Measurements from ENCODE around the gene PDCD6IP.

PDCD6IP gene

DNA sequence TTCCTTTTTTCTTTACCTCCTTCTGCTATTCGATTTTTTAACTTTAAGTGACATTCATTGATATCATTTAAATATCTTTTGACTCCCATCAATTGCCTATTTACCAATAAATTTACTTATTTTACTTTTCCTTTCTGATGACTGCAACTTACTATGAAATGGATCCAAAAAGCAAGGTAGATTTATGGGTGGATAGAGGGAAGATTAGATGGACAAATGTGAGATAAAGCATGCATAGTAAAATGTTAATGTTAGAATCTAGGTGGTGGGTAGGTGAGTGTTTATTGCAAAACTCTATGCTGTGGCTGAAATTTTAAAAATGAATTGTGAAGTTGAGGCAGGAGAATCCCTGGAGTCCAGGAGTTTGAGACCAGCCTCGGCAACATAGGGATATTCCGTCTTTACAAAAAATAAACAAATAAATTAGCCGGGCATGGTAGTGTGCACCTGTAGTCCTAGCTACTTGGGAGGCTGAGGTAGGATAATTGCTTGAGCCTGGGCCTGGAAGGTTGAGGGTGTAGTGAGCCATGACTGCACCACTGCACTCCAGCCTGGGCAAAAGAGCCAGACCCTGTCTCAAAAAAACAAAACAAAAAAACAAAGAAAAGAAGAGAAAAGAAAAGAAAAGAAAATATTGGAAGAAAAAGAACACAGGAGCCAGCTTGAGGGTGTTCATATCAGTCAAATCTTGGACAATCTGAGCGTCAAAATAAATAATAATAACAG, 6.1 kb upstream of the PDCD6IP start:
- no peak for DNase-seq (ENCODE audit: low read depth, low spot score)

DNA sequence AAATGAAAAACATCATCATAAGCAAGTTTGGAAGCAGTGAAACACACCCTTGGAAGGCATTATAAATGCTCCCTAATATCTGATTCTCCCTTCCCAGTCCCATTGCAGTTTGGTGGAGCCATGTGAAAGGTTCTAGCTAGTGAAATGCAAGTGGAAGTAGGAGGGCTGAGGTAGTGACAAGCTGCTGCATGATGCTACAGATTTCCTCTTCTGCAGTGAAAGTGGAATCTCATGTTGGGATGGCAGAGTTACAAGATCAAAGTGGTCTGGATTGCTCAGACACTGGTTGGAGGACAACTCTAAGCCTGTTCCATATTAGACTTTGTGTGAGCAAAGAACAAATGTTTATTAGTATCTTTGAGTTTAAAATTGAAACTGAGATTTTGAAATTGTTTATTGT, 3.3 kb upstream of the PDCD6IP start:
- ChIA-PET CTCF (interaction anchor here (1.3 to 6.2 kb wide), 2 partner anchors 9 to 18 kb away, joined by 8 to 53 read pairs; no protein-coding TSS in a partner anchor), POLR2A (no interaction called here)
- H3K4me3 ChIP-seq (ENCODE audit: low read depth, low read length): no peak overlapping the region
- TF ChIP-seq, protein P1, sequence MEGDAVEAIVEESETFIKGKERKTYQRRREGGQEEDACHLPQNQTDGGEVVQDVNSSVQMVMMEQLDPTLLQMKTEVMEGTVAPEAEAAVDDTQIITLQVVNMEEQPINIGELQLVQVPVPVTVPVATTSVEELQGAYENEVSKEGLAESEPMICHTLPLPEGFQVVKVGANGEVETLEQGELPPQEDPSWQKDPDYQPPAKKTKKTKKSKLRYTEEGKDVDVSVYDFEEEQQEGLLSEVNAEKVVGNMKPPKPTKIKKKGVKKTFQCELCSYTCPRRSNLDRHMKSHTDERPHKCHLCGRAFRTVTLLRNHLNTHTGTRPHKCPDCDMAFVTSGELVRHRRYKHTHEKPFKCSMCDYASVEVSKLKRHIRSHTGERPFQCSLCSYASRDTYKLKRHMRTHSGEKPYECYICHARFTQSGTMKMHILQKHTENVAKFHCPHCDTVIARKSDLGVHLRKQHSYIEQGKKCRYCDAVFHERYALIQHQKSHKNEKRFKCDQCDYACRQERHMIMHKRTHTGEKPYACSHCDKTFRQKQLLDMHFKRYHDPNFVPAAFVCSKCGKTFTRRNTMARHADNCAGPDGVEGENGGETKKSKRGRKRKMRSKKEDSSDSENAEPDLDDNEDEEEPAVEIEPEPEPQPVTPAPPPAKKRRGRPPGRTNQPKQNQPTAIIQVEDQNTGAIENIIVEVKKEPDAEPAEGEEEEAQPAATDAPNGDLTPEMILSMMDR (IDR thresholded peaks at IDR 0.05; ENCODE audit: insufficient read depth, low read length, missing control alignments): no peak
- no peak for DNase-seq (ENCODE audit: low read depth, low spot score)

More for the DNA sequence above, 6.1 kb upstream of the PDCD6IP start:
- ChIA-PET POLR2A (no interaction called here), CTCF (interaction anchor here (1.1 to 8.9 kb wide), 4 partner anchors 12 to 17 kb away, joined by 3 to 130 read pairs (median 4); no protein-coding TSS in a partner anchor)
- H3K4me3 ChIP-seq (ENCODE audit: low read depth, low read length): no peak overlapping the region
- TF ChIP-seq, protein P1 (IDR thresholded peaks at IDR 0.05; ENCODE audit: insufficient read depth, low read length, missing control alignments): no peak

DNA sequence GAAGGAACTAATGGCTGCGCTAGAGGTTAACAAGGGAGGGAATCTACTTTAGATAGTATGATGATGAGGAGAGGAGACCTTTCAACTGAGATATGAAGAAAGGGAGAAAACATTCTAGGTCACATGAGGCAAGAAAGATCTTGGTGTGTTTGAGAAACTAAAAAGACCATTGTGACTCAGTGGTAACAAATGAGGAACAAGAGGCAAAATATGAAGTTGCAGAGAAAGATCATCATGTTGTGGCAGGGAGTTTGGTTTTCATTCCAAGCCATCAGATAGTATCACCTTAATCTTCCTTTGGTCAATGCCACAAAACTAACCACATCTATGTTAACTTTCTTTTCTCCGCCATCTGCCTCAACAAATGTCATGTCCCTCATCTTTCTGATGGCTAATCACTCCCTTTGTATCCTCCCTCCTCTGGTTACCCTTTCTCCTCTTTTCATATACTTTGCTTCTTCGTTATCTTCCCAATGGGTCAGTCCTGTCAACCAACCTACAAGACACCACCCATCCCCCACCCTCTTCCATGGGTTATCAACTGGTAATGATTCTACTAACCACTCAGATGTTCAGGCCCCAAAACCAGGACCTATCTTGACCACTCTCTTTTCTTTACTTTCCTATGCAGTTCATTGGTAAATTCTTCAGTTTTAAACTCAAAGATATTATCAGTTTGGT, 2.4 kb upstream of the PDCD6IP start:
- ChIA-PET CTCF (interaction anchor here (1.3 to 6.2 kb wide), 2 partner anchors 10 to 19 kb away, joined by 8 to 53 read pairs; no protein-coding TSS in a partner anchor), POLR2A (no interaction called here)
- H3K4me3 ChIP-seq (ENCODE audit: low read depth, low read length): no peak overlapping the region
- TF ChIP-seq, protein P1 (IDR thresholded peaks at IDR 0.05; ENCODE audit: insufficient read depth, low read length, missing control alignments): no peak
- no peak for DNase-seq (ENCODE audit: low read depth, low spot score)

DNA sequence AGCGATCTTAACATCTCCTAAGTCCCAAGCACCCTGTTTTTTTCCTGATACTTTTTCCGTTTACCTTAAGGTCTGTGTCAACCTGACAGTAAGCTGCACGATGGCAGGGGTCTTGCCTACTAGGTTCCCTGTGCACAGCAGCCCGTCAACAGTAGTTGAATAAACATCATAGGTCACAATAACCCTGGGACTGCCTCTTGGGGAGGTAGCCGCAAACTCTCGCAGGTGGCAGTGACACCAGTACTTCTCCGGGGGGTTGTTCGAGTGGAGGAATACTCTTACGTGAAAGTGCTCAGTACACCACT, 365 bp upstream of the PDCD6IP start:
- DNase-seq (ENCODE audit: low read depth, low spot score): no peak
- TF ChIP-seq, protein P1 (IDR thresholded peaks at IDR 0.05; ENCODE audit: insufficient read depth, low read length, missing control alignments): no peak
- ChIA-PET POLR2A (interaction anchor here (0.6 to 1.3 kb wide), 8 partner anchors 8 to 688 kb away, joined by 3 to 5 read pairs (median 4); no protein-coding TSS in a partner anchor), CTCF (interaction anchor here (1.4 to 6.2 kb wide), 2 partner anchors 12 to 161 kb away, joined by 4 to 53 read pairs; no protein-coding TSS in a partner anchor)
- peak overlapping the region; percentile 93 for H3K4me3 ChIP-seq (ENCODE audit: low read depth, low read length)

DNA sequence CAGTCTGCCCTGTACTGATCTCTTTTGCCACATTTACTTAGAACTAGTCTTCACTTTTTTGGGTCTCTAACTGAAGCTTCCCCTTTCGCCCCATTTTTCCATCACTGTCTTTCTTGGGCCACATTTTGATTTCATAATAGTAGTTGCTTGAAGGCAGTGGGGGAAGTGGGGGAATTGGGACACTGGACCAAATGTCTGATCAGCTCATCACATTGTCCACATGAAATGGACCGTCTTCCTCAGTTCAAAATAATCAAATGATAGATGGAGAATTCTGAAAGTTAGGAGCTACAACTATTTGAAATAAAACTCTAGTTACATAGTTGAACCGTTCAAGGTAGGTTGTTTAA, 747 bp downstream of the PDCD6IP start:
- POLR2A ChIA-PET: interaction anchor here (1.1 to 1.3 kb wide), 4 partner anchors 8 to 358 kb away, joined by 3 to 5 read pairs (median 4); no protein-coding TSS in a partner anchor
- CTCF ChIA-PET: interaction anchor here (0.7 to 6.2 kb wide), 8 partner anchors 9 to 163 kb away, joined by 3 to 53 read pairs (median 3); no protein-coding TSS in a partner anchor
- no peak for DNase-seq (ENCODE audit: low read depth, low spot score)
- TF ChIP-seq, protein P1 (IDR thresholded peaks at IDR 0.05; ENCODE audit: insufficient read depth, low read length, missing control alignments): no peak
- H3K4me3 ChIP-seq (ENCODE audit: low read depth, low read length): peak overlapping the region; percentile 93

DNA sequence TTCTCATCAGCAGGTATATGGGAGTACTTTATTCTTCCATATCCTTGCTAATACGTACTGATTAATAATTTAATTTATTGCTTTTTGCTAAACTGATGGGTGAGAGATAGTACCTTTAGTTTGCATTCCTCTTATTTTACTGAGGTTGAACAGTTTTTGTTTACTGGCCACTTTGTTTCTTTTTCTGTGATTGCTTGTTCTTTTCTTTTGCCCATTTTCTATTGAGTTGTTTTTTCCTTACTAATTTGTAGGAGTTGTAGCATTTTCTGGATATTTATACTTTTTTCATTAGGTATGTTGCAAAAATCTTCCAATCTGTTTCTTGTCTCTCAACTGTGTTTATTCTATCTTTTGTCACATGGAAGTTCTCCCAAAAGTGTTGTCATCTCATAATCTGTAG, 4.8 kb downstream of the PDCD6IP start:
- CTCF ChIA-PET: no interaction called here
- TF ChIP-seq, protein P1 (IDR thresholded peaks at IDR 0.05; ENCODE audit: insufficient read depth, low read length, missing control alignments): no peak
- no peak overlapping the region for H3K4me3 ChIP-seq (ENCODE audit: low read depth, low read length)
- POLR2A ChIA-PET: no interaction called here
- no peak for DNase-seq (ENCODE audit: low read depth, low spot score)

Measured in AG04449 (cell line).